Chondrocyte (in vitro differentiated cells): ENCODE measurements around the gene PDCD2L. TPM values are rescaled to one million over a fixed set of nuclear protein-coding genes. Genes with fewer than 3 reads are reported as not detected.

Experiments used
- DNase-seq: peaks from one replicate; pipeline ENCODE4 v3.0.0; 2021; ENCODE audit warnings: mixed read lengths, low spot score
- H3K27ac Mint-ChIP-seq: one replicate; pipeline ENCODE4 v1.8.0; 2021; ENCODE audit warnings: mild to moderate bottlenecking, moderate library complexity, mixed read lengths; ENCODE audit not compliant: unreplicated experiment
- H3K27me3 Mint-ChIP-seq: 2 replicates; pipeline ENCODE4 v1.8.0; 2021; ENCODE audit warnings: low read depth, mixed read lengths
- H3K36me3 Mint-ChIP-seq: 2 replicates; pipeline ENCODE4 v1.8.0; 2021; ENCODE audit warnings: low read depth, mixed read lengths
- H3K4me1 Mint-ChIP-seq: 2 replicates; pipeline ENCODE4 v1.8.0; 2021; ENCODE audit warnings: low read depth, mild to moderate bottlenecking, mixed read lengths
- H3K4me3 Mint-ChIP-seq: one replicate; pipeline ENCODE4 v1.8.0; 2021; ENCODE audit warnings: mild to moderate bottlenecking, moderate library complexity, mixed read lengths; ENCODE audit not compliant: unreplicated experiment
- H3K9me3 Mint-ChIP-seq: 2 replicates; pipeline ENCODE4 v1.8.0; 2021; ENCODE audit warnings: low read depth, mixed read lengths
- total RNA-seq: library from RNA; stranded (reverse); gene quantifications from 3 replicates; pipeline ENCODE4 v1.2.1, GENCODE V29; 2021
- TF ChIP-seq, protein P1 (sequence below): fragments of 200-600 bp; sonication (generic); IDR thresholded peaks from 2 replicates; pipeline ENCODE4 v1.5.0; 2021; ENCODE audit warnings: antibody characterized with exemption, mild to moderate bottlenecking, moderate library complexity

The PDCD2L gene
- total RNA-seq, 1 donor from 2014 or later: 8.6 TPM

DNA sequence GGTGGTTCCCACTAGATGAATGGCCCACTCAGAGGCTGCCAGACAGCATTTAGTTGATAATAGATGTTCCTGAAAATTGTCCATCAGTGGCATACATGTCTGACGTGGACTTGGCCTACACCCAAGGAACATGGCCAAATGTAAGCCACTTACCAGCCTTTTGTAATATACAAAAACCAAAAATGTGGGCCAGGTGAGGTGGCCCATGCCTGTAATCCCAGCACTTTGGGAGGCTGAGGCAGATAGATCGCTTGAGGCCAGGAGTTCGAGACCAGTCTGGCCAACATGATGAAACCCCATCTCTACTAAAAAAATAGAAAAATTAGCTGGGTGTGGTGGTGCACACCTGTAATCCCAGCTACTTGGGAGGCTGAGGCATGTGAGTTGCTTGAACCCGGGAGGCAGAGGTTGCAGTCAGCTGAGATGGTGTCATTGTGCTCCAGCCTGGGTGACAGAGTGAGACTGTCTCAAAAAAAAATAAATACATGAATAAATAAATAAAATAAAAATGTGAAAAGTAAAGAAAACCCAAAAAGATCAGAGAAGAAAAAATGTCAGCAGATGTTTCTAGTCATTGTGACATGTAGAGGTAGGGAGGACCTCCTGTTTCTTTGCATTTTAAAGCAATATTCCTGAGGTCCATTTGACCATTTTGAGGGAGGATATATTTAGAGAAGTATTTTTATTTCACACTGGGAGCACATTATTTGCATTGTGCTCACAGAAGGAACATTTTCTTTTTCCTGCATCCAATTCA, 70.2 kb downstream of the PDCD2L start:
- H3K27ac Mint-ChIP-seq: peak overlapping the region; percentile 87
- TF ChIP-seq, protein P1, sequence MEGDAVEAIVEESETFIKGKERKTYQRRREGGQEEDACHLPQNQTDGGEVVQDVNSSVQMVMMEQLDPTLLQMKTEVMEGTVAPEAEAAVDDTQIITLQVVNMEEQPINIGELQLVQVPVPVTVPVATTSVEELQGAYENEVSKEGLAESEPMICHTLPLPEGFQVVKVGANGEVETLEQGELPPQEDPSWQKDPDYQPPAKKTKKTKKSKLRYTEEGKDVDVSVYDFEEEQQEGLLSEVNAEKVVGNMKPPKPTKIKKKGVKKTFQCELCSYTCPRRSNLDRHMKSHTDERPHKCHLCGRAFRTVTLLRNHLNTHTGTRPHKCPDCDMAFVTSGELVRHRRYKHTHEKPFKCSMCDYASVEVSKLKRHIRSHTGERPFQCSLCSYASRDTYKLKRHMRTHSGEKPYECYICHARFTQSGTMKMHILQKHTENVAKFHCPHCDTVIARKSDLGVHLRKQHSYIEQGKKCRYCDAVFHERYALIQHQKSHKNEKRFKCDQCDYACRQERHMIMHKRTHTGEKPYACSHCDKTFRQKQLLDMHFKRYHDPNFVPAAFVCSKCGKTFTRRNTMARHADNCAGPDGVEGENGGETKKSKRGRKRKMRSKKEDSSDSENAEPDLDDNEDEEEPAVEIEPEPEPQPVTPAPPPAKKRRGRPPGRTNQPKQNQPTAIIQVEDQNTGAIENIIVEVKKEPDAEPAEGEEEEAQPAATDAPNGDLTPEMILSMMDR: no peak
- no peaks in the 10 kb centered on the region for H3K27me3 Mint-ChIP-seq
- peaks cover 18% of the 10 kb centered on the region for H3K4me1 Mint-ChIP-seq
- peaks cover 12% of the 10 kb centered on the region for H3K36me3 Mint-ChIP-seq
- no peak overlapping the region for H3K4me3 Mint-ChIP-seq
- DNase-seq: no peak
- H3K9me3 Mint-ChIP-seq: no peaks in the 10 kb centered on the region

DNA sequence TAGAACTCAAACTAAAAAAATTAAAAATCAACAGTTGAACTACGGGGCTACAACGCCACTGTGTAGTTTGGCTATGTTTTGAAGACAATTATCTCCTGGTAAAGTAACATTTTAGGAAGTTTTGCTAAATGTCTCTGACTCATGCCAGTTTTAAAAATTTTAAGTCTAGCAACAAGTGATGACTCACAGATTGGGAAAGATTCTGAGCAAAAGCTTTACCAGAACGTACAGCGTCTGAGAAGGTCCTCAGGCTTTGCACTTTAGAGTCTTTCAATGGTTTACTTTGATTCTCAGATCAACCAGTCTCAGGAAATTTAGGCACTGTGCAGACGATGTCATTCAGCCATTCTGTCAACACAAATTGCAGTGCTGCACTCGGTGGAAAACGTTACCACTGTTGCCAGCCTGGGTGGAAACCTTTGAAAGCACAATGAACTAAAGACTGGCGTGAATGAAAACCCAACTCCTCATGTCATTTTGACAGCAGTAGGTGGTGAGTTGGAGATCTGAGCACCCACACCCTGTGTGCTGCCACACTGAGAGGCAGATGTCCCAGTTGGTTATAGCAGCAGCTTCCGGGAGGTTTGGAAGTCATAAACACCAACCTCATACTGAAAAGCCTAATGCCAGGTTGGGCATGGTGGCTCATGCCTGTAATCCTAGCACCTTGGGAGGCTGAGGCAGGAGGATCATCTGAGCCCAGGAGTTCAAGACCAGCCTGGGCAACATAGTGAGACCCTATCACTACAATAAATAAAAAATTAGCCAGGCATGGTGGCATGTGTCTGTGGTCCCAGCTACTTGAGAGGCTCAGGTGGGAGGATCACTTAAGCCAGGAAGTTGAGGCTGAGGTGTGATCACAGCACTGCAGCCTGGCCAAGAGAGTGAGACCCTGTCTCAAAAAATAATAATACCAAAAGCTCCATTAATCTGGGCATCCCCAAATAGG, 71.1 kb downstream of the PDCD2L start:
- no peaks in the 10 kb centered on the region for H3K27me3 Mint-ChIP-seq
- peaks cover 18% of the 10 kb centered on the region for H3K4me1 Mint-ChIP-seq
- peak overlapping the region; percentile 9 for H3K4me3 Mint-ChIP-seq
- H3K27ac Mint-ChIP-seq: peak overlapping the region; percentile 87
- DNase-seq: no peak
- H3K36me3 Mint-ChIP-seq: peaks cover 9% of the 10 kb centered on the region
- TF ChIP-seq, protein P1: no peak
- H3K9me3 Mint-ChIP-seq: no peaks in the 10 kb centered on the region

Other genes with a start within 250 kb of the PDCD2L start
- 79.1 to 89.4 TPM (median 83.7 TPM) in 3 replicates for gene LSM14A, start 231.9 kb upstream of the PDCD2L start, total RNA-seq
- gene GARRE1, start 149.8 kb upstream of the PDCD2L start, total RNA-seq: 23.3 to 35.4 TPM (median 24.4 TPM) in 3 replicates
- 209 to 228 TPM (median 221 TPM) in 3 replicates for gene GPI, start 39.2 kb upstream of the PDCD2L start, total RNA-seq
- 81.2 to 103 TPM (median 94.6 TPM) in 3 replicates for gene UBA2, start 24.0 kb downstream of the PDCD2L start, total RNA-seq
- 32.8 to 45.9 TPM (median 41.6 TPM) in 3 replicates for gene WTIP, start 77.4 kb downstream of the PDCD2L start, total RNA-seq